HG03280 (cell line): ENCODE results near the gene ZBTB32.

Source experiments
- ATAC-seq: cut with Tn5 transposase; IDR thresholded peaks from one replicate; pipeline ENCODE4 v1.9.1; 2021; ENCODE audit warnings: mild to moderate bottlenecking, moderate library complexity; ENCODE audit not compliant: unreplicated experiment

Gene ZBTB32

GRCh38 chr19:35736913-35737886 lies 32.8 kb downstream of the ZBTB32 start:
- no peak for ATAC-seq

DNA sequence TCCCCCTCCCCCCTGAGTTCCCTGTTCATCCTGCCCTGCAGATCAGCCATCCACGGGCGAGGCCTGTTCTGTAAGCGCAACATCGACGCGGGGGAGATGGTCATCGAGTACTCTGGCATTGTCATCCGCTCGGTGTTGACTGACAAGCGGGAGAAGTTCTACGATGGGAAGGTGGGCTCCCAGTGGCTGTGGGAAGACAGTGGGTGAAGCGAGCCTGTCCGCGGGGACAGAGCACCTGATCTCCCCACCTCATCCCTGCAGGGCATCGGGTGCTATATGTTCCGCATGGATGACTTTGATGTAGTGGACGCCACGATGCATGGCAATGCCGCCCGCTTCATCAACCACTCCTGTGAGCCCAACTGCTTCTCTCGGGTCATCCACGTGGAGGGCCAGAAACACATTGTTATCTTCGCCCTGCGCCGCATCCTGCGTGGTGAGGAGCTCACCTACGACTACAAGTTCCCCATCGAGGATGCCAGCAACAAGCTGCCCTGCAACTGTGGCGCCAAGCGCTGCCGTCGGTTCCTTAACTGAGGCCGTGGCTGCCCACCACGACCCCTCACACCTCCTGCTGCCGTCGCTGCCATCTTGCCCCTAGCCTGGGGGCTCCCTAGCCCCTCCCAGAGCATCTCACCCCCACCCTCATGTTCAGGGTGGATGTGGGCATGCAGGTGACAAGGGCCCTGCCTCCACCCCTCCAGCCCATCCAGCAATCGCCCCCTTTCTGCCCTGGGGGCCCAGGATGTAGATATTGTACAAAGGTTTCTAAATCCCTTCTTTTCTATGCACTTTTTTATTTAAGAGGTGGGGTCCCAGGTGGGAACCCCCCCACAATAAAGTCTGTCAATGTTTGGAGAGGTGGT lies 33.9 kb downstream of the ZBTB32 start:
- ATAC-seq = no peak

DNA sequence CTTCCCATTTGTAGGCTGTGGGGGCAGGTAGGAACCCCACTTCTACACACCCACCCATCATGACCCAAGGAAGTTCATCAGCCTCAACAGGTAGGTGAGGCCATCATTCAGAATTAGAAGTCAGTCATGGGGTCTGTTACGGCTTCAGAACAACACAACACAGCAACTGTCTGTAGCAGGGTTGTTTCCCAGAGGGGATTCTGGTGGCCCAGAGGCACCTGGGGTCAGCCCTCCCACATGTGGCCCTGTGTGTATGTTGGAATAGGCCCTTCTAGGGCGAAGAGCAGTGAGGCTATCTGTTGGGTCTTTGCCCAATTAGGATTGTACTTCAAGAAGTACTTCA lies 34.5 kb downstream of the ZBTB32 start:
- no peak for ATAC-seq

DNA sequence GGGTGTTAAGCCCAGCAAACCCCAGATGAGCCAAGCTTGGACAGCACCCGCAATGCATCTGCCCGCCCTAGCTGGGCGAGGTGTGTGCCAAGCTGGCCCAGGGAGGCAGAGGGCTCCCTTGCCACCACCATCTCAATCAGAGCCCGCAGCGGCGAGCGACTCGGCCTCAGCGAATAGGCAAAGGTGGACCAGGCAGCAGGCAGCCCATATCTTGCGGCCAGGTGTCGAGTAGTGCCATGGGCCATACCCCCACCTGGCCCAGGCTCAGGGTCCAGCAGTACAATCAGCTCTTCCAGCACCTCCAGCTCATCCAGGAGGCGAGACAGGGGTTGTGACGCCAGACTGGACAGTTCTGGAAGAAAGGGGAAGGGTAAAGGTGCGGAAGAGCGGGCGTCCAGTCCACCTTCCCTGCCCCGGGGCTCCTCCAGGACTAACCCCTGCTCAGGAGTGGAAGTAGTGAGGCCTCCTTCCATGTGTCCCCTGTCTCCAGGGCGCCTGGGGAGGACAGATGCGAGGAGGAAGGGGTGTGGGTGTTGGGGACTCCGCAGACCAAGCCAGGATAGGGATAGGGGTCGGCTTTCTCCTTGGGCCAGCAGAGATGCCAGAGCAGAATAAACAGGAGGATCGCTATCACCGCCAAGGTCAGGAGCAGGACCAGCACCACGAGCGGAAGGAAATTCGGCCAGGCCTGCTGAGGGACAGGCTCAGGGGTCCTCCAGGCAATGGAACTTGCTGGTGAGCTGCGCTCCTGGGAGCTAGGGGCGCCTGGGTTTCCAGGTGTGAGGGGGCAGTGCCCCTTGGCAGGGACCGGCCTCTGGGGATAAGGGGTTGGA lies 35.1 kb downstream of the ZBTB32 start:
- ATAC-seq = no peak

GRCh38 chr19:35740108-35740422 lies 35.7 kb downstream of the ZBTB32 start:
- ATAC-seq = peak; percentile 10

GRCh38 chr19:35740423-35741202 lies 36.3 kb downstream of the ZBTB32 start:
- ATAC-seq = peak; percentile 58

- ATAC-seq = no peak
Observed at GRCh38 chr19:35741203-35741515, 36.8 kb downstream of the ZBTB32 start.

DNA sequence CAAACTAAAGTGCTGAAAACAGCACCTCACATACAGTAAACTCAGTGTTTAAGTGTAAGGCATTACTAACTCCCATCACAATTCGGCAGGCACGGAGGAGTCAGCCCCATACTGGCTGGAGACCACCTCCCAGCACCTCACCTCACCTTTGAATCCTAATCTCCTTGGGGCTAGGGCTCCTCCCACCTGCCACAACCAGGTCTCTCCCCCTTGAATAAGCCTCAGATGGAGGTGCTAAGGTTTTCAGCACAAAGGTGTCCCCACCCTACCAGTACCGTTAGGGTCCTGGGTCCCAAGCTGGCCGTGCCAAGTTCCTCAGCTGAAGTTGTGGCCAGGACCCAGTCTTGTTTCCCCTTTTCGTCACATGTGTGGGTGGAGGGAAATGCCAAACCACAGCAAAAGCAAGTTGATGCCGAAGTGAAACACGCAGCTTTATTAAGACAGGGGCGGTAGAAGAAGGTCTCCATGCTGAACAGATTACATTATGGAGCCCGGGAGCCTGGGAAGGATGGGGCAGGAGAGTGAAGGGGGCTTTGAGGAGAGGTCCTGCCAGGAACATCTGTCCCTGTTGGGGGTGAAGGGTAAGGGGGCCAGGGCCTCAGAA lies 37.9 kb downstream of the ZBTB32 start, which contains the start of gene IGFLR1:
IGFLR1 (minus strand) TSS at position 332 of the 604 bp plus-strand sequence. CDS start 1,272 bp downstream, outside the sequence.
- no peak for ATAC-seq

GRCh38 chr19:35743640-35744429 lies 39.5 kb downstream of the ZBTB32 start:
- no peak for ATAC-seq

DNA sequence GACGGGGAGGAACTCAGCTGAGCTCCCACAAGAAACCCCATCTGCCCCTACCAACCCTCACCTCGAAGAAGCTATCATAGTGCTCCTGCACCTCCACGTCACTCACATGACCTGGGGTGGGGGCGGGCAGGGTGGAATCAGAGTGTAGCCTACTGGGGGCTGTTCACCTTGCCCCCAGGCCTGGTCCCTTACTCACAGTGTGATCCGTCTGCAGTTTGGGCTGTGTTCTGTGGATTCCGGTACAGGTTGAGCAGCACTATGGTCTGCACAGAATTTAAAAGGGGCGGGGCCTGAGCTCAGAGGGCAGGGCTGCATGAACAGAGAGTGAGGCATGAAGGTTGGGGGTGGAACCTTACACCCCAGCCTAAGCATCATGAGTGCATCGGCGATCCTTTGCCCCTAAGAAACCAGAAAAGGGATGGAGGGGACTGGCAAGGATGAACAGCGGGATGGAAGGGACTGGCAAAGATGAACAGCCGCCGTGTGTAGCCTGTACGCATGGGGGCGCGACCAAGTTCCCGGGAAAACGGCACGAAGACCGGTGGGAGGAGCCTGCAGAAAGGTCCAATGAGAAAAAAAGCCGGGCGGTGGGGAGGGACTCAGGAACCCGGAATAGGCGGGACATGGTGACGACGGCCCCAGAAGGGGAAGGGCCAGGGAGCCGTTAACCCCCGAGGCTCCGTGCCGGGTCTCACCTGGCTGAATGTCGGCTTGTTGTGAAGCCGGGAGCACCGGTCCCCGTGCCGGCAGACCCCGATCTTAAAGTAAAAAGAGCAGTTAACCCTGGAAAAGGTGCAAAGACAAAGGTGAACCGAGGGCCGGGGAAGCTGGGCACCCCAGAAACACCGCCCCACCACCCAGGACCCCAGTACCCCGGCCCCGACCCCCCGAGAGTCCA lies 40.3 kb downstream of the ZBTB32 start:
- peak; percentile 34 for ATAC-seq

DNA sequence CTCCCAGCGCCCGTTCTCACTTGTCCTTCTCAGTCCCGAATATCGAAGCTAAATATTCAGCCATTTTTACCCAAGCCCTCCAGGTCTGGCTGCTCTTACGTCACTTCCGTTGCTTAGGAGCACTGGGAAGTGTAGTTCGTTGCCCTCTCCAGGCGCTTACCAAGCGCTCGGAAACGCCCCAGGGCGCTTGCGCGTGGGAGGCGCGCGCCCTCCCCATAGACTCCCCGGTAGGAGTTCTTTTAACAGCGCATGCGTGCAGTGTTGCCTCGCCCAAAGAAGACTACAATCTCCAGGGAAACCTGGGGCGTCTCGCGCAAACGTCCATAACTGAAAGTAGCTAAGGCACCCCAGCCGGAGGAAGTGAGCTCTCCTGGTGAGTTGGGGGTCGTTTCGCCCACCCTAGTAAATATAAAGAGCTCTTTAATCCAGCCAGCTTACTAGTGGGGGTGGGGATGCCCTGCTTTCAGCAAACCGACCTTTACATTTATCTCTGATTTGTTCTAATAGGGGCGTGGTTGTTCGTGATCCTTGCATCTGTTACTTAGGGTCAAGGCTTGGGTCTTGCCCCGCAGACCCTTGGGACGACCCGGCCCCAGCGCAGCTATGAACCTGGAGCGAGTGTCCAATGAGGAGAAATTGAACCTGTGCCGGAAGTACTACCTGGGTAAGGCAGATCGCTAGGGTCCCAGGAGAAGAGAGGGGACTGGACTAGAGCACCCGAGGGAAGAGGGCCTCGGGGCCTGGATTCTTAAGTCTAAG lies 41.1 kb downstream of the ZBTB32 start, which contains the start of the genes PSENEN and U2AF1L4:
PSENEN (plus strand) TSS at position 324 of the 759 bp plus-strand sequence; CDS start at position 604, 280 bp downstream.
U2AF1L4 (minus strand) TSS at position 91 of the 759 bp plus-strand sequence; CDS start at position 64, 27 bp downstream.
- ATAC-seq = peak; percentile 40

DNA sequence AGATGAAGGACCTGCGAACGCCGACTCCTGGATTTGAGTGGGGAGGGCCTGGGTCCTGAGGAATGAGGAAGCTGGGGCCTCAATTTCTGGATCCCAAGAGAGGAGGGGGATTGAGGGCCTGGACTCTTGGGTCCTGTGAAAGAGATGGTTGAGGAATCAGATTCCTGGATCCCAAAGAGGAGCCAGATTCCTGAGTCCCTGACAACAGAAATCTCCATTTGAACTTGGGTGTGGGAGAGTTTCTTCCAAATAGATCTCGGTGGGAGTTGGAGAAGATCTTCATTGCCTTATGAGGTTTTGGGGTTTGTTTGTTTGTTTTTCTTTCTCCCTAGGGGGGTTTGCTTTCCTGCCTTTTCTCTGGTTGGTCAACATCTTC lies 41.7 kb downstream of the ZBTB32 start:
- ATAC-seq = no peak

- ATAC-seq = no peak
Observed at GRCh38 chr19:35746531-35746930, 42.2 kb downstream of the ZBTB32 start.

DNA sequence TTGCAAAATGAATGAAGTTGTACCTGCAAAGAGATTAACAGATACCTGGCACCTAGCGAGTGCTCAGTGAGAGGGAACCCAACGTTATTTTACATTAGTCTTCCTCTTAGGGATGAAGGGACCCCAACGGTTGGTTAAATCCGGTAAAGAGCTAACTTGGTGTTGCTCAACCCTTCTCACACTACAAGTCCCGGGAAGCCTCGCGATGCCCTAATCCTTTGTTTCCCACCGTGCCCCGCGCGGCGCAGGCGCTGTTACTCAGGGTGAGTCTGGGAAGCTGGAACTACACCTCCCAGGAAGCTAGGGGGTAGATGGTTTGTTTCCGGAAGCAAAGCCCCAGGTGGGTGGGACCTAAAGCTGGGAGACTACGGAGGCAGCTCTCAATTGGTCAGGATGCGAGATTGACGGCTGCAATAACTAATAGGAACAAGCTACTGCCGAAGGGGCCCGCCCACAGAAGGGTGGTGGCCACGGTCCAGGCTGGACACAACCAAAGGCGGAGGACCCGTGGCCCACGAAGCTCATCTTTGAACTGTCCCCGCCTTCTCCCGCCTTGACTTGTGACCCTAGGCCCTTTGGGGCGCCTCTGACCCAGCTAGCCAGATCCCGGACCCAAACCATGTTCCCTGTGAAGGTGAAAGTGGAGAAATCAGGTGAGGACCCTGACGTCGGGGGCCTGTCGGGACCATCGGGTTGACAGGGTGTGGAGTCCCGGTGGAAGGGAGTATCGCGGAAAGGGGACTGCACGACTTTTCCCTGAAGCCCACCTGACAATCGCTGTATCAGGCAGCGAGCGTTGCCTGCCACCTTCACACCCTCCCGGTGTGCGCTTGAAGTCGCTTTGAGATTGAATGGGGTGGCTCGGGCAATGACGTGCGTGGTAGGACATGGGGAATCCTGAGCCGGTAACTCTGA lies 44.0 kb downstream of the ZBTB32 start, which contains the start of gene LIN37:
LIN37 (plus strand) TSS at position 471 of the 915 bp plus-strand sequence; CDS start at position 620, 149 bp downstream.
- peak; percentile 67 for ATAC-seq

DNA sequence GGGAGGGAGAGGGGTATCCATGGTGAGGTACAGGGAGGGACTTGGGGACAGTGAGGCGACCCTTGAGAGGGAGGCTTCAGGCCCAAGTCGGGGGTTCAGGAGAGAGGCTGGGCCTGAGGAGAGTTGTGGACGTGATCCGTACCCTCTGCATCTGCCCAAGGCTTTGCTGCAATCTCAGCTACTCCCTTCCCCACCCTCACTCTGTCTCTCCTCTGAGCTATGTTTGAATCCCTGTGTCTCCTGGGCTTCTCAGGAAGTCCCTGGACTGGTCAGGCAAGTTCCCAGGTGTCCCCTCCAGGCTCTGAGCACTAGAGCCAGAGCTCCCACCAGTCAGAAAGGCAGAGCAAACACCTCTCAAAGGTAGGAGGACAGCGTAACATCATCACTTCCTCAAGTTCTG lies 45.8 kb downstream of the ZBTB32 start:
- ATAC-seq = no peak
